Fibroblast of the conjunctiva (primary cell): ENCODE data around the gene CDCP2.

Experiments used
- DNase-seq: peaks from one replicate; pipeline ENCODE4 v3.0.0-alpha.2; 2010; ENCODE audit warnings: low read depth

The CDCP2 gene

DNA sequence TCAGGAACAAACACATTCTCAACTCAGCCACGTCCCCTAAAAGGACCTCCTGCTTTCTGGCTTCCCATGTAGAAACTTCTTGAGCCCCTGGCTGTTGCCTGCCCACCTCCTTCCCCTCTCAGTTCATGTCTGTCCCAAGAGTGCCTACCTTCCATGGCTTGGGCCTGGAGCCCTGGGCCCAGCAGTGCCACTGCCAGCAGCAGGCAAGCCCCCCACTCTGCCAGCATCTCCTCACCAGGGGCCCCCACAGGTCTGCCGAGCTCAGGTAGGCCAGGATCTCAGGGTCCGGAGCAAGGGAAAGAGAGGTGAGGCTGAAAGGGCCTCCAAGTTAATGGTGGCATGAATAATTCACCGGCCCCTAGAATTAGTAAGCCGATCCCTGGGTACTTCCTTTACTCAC lies at the start of gene CDCP2:
CDCP2 (minus strand) TSS at position 305 of the 400 bp plus-strand sequence; CDS start at position 227, 78 bp downstream.
- DNase-seq, result no peak

DNA sequence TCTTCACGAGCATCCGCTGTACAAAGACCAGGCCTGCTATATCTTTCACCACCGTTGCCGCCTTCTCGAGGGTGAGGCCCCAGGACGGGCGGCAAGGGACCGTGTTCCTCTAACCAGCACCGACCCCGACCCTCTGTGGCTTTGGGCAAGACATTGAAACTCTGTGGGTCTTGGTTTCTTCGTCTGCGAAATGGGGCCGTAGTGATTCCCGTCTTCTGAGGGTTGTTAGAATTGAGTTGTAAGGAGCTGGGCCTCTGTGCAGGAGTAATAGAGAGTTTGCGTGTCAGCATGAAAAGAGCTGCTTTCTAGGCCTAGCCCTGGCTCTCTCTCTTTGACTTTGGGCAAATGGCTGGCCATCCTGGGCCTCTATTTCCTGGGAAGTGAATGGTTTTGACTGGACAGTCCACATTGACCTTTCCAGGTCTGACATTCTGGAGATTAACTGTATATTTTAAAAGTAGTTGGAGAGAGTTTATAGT lies 47.8 kb upstream of the CDCP2 start:
- no peak for DNase-seq

GRCh38 chr1:54199765-54200518 lies 47.1 kb upstream of the CDCP2 start, which contains the start of the genes CYB5RL and MRPL37:
CYB5RL (minus strand) TSS chr1:54200030; CDS start chr1:54195616, 4,414 bp downstream.
MRPL37 (plus strand) TSS chr1:54200167; CDS start chr1:54200244, 77 bp downstream.
- peak; percentile 91 for DNase-seq

DNA sequence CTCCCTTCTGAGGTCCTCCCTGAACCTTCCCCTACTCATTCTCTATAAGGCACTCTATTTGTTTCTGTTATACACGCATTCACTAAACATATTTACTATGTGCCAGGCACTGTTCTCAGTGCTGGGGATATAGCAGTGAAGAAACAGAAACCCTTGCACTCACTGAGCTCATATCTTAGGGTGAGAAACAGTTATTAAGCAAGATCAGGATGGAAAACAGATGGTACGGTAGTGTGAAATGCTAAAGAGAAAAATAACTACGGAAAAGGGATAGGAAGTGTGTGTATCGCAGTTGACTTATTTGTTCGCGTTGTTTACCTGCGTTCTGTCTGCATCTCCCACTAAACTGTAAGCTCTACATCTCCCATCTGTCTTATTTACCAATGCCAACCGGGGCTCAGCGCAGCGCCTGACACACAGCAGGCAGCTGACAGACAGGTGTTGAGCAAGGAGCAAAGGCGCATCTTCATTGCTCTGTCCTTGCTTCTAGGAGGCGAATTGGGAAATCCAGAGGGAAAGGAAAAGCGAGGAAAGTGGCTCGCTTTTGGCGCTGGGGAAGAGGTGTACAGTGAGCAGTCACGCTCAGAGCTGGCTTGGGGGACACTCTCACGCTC lies 46.5 kb upstream of the CDCP2 start:
- no peak for DNase-seq

GRCh38 chr1:54193453-54193852 lies 40.7 kb upstream of the CDCP2 start:
- no peak for DNase-seq

- no peak for DNase-seq
These were observed 38.7 kb upstream of the CDCP2 start for GRCh38 chr1:54191525-54191924.

DNA sequence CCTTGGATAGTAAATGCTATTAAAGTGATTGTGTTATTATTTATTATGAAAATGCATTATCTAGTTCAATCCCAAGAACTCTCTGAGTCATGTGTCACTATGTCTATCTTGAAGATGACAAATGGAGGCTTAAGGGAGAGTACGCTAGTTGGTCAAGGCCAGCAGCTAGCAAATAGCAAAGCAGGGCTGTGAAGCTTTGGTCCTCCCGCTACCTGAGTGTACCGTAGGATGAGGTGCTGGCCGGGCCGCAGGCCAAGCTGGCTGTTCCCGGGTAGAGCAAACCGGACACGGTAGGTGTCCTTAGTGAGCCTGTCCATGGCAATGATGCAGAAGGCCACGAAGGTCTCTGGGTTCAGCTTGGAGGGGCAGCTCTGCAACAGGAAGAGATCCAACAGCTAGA lies 37.7 kb upstream of the CDCP2 start:
- no peak for DNase-seq

- DNase-seq, result no peak
These were observed 35.5 kb upstream of the CDCP2 start for GRCh38 chr1:54188291-54188690.

DNA sequence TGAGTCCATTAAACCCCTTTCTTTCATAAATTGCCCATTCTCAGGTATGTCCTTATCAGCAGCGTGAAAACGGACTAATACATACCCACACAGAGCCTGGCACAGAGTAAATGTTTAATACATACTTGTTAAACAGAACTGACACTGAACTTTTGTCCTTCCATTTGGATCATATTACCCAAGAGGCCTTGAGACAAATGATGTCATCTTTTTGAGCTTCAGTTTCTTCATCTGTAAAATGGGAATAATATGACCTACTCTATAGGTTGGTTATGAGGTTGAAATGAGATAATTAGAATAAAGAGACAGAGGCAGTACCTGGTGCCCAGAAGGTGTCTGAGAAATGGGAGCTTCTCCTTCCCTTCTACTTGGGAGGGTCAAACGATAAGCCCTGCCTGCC lies 33.3 kb upstream of the CDCP2 start:
- no peak for DNase-seq

DNA sequence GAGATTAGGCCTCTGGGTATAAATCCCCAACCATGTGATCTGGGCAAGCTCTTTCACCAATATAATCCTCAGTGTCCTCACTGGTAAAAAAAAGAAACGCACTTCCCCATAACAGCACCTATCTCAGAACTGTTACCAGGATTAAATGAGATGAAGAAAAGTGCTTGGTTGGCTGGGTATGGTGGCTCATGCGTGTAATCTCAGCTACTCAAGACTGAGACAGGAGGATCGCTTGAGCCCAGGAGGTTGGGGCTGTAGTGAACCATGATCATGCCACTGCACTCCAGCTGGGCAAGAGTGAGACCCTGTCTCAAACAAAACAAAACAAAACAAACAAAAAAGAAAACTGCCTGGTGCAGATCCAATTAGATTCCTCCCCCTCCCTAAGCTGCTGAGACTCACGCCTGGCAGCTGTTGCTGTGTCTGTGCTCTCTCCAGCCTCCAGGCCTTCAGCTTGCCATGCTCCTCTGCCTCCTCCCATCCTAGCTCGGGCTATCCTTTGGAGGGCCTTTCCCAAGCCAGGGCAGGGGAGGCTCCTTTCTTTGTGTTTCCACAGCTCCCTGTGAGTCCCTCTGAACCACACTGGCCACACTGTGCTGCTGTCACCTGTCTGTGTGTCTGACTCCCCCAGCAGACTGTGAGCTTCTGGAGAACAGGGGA lies 28.0 kb upstream of the CDCP2 start:
- no peak for DNase-seq

GRCh38 chr1:54178296-54179070 lies 25.7 kb upstream of the CDCP2 start:
- DNase-seq, result no peak

GRCh38 chr1:54177726-54178125 lies 24.9 kb upstream of the CDCP2 start:
- no peak for DNase-seq

DNA sequence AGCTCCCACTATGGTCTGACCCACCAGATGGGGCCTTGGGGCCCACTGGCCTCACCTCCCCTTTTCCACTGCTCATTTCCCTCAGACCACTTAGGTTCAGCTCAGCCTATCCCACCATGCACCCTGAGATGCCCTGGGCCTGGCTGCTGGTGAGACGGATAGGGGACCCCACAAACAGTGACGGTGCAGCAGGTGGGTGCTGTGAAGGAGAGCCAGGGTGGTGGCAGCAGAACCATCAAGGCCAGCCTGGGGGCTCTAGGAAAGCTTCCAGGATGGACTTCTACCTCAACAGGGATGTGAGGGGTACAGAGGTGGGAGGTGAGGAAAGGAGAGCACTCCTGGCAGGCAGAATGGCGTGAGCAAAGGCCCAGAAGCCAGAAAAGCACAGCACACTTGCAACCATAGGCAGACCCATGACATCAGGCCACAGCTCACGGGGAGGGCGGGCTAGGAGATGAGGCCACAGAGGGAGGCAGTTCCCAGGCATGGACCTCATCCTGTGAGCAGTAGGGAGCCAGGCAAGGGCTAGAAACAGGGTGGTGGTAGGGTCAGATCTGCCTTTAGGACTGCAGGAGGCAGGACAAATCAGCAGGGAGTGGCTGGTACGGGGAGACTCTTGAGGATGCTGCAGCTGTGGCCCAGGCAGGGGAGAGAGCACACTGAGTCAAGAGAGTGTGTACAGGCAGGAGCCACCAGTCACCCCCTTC lies 24.0 kb upstream of the CDCP2 start:
- no peak for DNase-seq

GRCh38 chr1:54174106-54174505 lies 21.3 kb upstream of the CDCP2 start:
- DNase-seq, result no peak

DNA sequence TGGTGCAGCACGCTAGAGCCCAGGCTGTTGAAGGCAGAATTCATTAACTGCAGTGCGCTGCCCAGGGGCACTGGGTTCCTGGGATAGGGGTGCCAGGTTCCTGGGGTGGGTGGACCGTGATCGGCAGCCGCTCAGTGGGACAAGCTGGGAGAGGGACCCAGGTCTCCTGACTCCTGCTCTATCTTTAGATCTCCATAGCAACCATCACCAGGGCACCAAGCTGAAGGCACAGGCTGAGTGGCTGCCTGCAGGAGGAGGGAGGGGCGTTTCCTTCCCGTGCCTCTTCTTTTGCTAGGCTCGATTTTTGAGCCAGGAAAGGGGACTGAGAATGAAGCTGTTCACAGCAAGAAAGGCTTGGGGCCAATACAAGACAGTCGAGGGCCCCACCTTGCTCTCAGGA lies 20.9 kb upstream of the CDCP2 start:
- DNase-seq, result no peak

DNA sequence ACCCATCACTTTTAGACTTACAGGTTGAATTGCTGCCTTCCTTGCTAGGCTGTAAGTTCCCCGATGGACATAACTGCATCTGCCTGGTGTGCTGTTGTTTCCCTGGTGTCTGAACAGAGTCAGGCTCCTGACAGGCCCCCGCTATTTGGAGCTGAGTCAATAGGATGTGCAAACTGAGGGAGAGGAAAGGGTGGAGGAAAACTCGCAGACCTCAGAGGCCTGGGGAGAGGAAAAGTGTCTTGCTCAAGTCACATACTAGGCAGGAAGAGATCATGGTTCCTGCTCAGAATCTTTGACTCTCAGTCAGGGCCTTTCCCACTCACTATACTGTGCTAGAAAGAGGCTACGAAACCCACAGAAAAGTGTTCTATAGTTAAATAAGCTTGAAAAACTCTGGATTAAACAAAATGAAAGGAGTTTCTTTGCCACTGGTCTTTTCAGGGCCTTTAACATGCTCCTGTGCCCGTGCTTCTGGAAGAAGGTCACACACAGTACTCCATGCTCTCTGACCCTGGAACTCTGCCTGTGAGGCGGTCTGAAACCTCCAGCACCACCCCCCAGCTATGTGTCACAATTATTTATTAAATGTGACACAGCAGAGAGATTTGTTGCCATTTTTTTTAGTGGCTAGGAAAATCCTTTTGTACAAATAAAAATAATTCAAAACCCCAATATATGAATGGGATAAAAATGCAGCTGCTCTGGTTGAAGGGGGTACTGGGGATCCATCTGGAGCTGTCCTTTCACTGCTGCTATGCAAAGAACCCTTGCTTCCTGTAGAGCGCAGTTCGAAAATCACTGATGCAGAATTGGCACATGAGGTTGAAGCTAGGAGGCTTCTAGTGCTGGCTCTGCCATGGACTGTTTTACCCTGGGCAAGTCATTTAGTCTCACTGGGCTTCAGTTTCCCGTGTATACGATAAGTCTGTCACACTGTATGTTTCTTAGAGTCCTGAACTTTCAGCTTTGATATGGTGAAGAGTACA lies 20.1 kb upstream of the CDCP2 start:
- no peak for DNase-seq

DNA sequence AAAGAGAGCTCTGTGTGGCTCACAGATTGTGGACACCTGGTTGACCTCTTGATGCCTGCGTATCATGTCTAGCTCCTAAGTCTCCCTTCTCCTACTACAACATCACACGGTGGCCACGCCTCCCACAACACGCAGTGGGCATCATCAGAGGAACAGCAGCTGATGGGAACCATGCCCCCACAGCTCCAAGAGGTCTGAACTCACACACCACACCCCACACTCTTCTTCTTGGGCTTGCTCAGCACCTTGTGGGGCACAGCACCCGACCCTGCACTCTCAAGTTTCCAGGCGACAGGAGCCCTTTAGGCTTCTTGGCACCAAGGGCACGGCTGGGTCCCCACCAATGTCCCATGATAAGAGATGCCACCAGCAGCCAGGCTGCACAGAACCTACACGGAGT lies 18.8 kb upstream of the CDCP2 start:
- no peak for DNase-seq

DNA sequence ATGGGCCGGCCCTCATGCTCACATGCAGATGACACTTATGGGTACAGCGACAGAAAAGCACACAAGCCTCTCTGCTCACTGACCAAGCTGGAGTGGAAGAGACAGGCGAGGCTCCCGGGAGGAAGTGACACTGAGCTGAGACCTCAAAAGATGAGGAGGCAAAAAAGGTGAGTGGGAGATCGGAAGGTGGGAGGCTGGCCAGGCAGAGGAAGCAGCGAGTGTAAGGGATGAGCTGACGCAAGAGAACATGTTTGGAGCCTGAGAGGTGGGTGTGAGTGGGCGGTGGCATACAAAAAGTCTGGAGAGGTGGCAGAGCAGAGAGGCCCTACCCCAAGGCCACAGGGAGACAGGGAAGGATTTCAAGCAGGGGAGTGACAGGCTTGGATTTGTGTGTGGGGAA lies 18.2 kb upstream of the CDCP2 start:
- DNase-seq, result no peak

DNA sequence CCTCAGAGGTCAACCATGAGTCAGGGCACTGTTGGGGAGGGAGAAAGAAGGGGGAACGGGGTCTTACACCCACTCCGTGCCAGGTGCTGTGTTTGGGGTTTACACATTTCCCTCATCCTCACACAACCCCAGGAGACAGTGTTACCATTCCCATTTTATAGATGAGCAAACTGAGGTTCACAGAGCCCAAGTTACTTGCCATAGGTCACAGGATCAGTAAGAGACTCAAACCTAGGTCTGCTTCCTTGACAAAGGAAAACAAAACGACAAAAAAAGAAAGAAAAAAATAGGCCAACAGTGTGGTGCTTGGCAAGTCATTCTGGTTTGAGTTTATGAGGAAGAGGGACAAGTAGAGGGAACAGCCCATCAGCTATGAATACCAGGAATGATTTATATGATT lies 16.3 kb upstream of the CDCP2 start:
- no peak for DNase-seq
